Measurements from ENCODE around the gene EEF1AKMT2. TPM values are rescaled to one million over a fixed set of nuclear protein-coding genes. Genes with fewer than 3 reads are reported as not detected.

Gene EEF1AKMT2
- total RNA-seq, 1 donor from 2014 or later = 18.3 TPM

DNA sequence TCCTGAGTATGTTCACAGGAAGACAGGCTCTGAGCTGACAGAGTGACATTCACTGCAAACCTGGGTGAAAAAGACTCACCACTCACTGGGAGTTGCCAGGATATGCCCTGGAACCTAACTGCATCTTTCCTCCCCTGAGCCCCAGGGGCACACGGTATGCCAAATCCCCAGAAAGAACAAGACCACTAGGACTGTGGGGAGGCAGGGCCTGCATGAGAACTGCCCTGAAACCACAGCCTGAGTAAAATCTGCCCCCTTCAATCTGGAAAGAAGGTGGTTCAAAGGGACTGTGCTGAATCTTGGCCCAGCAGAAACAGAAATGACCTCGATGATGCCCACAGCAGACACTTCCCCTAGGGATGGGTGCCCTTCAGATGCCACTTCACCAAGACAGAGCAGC, 54.0 kb downstream of the EEF1AKMT2 start:
- Mint-ChIP-seq H3K36me3 (ENCODE audit: low read depth) (no peaks in the 10 kb centered on the region), H3K27me3 (ENCODE audit: low read depth) (no peaks in the 10 kb centered on the region), H3K27ac (ENCODE audit: unreplicated experiment) (no peak overlapping the region), H3K9me3 (ENCODE audit: low read depth) (no peaks in the 10 kb centered on the region), H3K4me3 (ENCODE audit: unreplicated experiment) (no peak overlapping the region), H3K4me1 (ENCODE audit: low read depth) (peaks cover 74% of the 10 kb centered on the region)
- TF ChIP-seq, protein P1, sequence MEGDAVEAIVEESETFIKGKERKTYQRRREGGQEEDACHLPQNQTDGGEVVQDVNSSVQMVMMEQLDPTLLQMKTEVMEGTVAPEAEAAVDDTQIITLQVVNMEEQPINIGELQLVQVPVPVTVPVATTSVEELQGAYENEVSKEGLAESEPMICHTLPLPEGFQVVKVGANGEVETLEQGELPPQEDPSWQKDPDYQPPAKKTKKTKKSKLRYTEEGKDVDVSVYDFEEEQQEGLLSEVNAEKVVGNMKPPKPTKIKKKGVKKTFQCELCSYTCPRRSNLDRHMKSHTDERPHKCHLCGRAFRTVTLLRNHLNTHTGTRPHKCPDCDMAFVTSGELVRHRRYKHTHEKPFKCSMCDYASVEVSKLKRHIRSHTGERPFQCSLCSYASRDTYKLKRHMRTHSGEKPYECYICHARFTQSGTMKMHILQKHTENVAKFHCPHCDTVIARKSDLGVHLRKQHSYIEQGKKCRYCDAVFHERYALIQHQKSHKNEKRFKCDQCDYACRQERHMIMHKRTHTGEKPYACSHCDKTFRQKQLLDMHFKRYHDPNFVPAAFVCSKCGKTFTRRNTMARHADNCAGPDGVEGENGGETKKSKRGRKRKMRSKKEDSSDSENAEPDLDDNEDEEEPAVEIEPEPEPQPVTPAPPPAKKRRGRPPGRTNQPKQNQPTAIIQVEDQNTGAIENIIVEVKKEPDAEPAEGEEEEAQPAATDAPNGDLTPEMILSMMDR (IDR thresholded peaks at IDR 0.05) = no peak
- DNase-seq (ENCODE audit: low spot score) = no peak

DNA sequence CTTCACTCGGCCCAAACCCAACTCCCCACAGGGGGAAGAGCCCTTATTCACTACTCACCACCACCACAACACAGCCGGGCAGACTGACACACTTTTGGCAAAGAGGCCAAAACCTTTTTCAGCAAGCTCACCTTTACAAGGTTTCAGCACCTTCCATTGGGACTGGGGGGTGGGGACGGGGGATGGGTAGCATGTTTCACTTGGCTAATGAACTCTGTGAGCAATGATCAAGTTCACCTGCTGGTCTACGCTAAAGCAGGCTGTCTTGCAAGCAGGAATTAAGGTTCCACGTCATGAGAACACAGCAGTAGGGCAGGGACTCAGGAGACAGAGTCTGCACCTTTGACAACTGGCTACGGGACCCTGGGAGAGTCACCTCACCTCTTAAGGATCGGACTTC, 54.5 kb downstream of the EEF1AKMT2 start:
- Mint-ChIP-seq H3K36me3 (ENCODE audit: low read depth) (no peaks in the 10 kb centered on the region), H3K4me1 (ENCODE audit: low read depth) (peaks cover 71% of the 10 kb centered on the region), H3K27me3 (ENCODE audit: low read depth) (no peaks in the 10 kb centered on the region), H3K9me3 (ENCODE audit: low read depth) (no peaks in the 10 kb centered on the region), H3K4me3 (ENCODE audit: unreplicated experiment) (no peak overlapping the region), H3K27ac (ENCODE audit: unreplicated experiment) (peak overlapping the region; percentile 51)
- TF ChIP-seq, protein P1 (IDR thresholded peaks at IDR 0.05) = no peak
- no peak for DNase-seq (ENCODE audit: low spot score)

DNA sequence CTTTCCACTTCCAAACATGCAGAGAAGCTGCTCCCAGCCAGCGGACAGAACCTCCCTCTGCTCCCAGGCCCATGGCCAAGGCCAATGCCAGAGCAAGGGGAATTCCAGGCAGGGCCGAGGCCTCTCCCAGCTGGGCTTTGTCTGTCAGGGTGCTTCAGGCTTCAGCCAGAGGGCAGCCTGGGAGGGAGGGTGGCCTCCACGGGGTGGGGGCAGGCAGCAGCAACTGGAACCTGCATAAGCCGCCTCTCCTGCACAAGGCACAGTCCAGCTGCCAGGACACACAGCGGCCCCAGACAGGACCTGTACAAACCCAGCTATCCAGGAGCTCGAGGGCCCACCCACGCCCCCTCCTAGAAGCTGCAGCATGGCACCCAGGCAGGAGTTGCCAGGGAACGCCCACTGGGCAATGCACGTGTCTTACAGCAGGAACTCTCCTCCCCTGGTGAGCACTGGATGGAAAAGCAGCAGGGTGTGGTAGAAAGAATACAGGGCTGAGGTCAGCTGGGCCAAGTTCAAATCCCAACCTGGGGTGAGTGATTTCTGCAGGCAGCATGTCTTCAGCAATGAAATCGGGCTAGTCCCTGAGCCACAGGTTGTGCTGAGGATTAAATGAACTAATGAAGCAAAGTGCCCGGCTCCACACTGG, 55.1 kb downstream of the EEF1AKMT2 start:
- no peak overlapping the region for H3K4me3 Mint-ChIP-seq (ENCODE audit: unreplicated experiment)
- no peaks in the 10 kb centered on the region for H3K36me3 Mint-ChIP-seq (ENCODE audit: low read depth)
- no peaks in the 10 kb centered on the region for H3K27me3 Mint-ChIP-seq (ENCODE audit: low read depth)
- no peak for DNase-seq (ENCODE audit: low spot score)
- TF ChIP-seq, protein P1 (IDR thresholded peaks at IDR 0.05) = no peak
- peak overlapping the region; percentile 81 for H3K27ac Mint-ChIP-seq (ENCODE audit: unreplicated experiment)
- peaks cover 67% of the 10 kb centered on the region for H3K4me1 Mint-ChIP-seq (ENCODE audit: low read depth)
- H3K9me3 Mint-ChIP-seq (ENCODE audit: low read depth) = no peaks in the 10 kb centered on the region

DNA sequence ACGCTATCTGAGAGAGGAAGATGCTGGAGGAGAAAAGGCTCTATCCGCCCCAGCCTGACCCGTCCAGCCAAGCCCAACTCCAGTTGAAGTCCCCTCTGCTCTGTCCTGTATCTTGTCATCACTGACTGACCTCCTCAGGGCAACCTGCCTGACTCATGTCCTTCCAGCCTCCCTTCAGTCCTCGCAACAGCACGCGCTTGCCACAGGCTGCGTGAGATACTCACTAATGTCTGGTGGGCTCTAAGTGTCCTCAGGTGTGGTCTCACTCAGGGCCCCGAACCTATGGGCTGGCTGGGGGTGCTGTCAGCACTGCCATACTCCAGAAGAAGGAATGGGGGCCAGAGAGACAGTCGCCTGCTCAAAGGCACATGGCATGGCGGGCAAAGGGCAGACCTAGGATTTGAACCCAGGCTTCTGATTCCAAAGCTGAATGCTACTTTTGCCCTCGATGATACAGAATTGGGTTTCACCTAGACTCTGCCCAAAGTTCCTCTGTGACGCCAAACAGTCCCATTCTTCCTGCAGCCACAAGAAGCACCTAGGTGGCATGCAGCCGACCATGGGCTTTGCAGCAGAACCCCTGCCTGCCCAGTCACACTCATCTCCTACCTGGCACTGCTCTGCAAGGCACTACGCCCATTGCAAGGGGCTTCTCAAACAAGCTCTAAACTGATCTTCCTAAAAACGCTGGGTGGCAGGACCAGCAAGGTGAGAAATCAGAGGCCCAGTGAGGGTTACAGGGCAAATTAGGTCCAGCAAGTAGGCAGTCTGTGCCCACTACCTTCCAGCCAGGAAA, 56.0 kb downstream of the EEF1AKMT2 start:
- H3K27ac Mint-ChIP-seq (ENCODE audit: unreplicated experiment) = peak overlapping the region; percentile 81
- H3K9me3 Mint-ChIP-seq (ENCODE audit: low read depth) = no peaks in the 10 kb centered on the region
- TF ChIP-seq, protein P1 (IDR thresholded peaks at IDR 0.05) = no peak
- peaks cover 59% of the 10 kb centered on the region for H3K4me1 Mint-ChIP-seq (ENCODE audit: low read depth)
- no peaks in the 10 kb centered on the region for H3K27me3 Mint-ChIP-seq (ENCODE audit: low read depth)
- no peak for DNase-seq (ENCODE audit: low spot score)
- H3K36me3 Mint-ChIP-seq (ENCODE audit: low read depth) = no peaks in the 10 kb centered on the region
- no peak overlapping the region for H3K4me3 Mint-ChIP-seq (ENCODE audit: unreplicated experiment)

DNA sequence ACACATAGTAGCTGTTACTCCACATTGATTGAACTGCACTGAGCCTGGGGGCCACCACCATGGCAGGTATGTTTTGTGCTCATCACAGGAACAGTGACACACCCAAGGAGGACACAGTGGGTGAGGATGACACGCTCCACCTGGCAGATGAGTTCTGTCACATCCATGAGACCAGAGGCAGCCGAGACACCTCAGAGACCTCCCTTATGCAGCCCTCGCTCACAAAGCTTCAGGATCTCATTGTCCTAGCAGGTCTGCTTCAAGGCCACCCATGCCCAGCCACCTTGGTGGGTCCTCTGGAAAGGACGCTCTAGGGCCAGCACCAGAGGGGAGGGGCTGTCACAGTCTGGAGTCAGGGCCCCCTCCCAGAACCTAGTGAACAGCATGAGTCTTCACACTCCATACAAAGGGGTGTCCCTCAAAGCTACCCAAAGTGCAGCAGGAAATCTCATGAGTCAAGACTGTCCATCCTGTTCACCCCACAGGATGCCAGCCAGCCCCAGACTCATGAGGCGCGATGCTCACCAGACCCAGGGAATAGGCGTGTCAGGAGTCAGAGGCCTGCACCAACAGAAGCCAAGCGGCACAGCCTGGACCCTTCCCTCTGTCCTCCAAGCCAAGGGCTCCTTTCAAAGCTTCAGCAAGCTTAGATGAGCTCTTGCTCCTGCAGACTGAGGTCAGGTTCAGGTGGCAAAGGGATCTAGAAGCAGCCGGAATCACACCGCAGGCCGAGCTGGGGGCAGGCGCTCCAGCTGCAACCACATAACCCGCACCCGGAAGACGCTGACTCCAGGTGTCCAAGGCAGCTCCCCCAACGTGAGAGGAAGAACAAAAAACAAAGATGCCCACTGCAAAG, 57.1 kb downstream of the EEF1AKMT2 start:
- no peak for DNase-seq (ENCODE audit: low spot score)
- H3K36me3 Mint-ChIP-seq (ENCODE audit: low read depth) = no peaks in the 10 kb centered on the region
- TF ChIP-seq, protein P1 (IDR thresholded peaks at IDR 0.05) = no peak
- no peaks in the 10 kb centered on the region for H3K9me3 Mint-ChIP-seq (ENCODE audit: low read depth)
- no peaks in the 10 kb centered on the region for H3K27me3 Mint-ChIP-seq (ENCODE audit: low read depth)
- H3K4me1 Mint-ChIP-seq (ENCODE audit: low read depth) = peaks cover 49% of the 10 kb centered on the region
- H3K27ac Mint-ChIP-seq (ENCODE audit: unreplicated experiment) = no peak overlapping the region
- H3K4me3 Mint-ChIP-seq (ENCODE audit: unreplicated experiment) = no peak overlapping the region
